GM19043 (cell line): ENCODE data around the gene ME2.
"Not testable (repeated sequence)": the region's sequence is repeated elsewhere in the genome, so short reads cannot be mapped to it uniquely, and the experiment has no call there.

Source experiments
- ATAC-seq: cut with Tn5 transposase; IDR thresholded peaks from one replicate; pipeline ENCODE4 v1.9.1; 2021; ENCODE audit warnings: low read depth; ENCODE audit not compliant: unreplicated experiment

ME2 gene

GRCh38 chr18:50911006-50911405 lies 32.1 kb downstream of the ME2 start:
- ATAC-seq, result no peak

- ATAC-seq, result no peak
Observed at GRCh38 chr18:50917021-50917420, 38.1 kb downstream of the ME2 start.

DNA sequence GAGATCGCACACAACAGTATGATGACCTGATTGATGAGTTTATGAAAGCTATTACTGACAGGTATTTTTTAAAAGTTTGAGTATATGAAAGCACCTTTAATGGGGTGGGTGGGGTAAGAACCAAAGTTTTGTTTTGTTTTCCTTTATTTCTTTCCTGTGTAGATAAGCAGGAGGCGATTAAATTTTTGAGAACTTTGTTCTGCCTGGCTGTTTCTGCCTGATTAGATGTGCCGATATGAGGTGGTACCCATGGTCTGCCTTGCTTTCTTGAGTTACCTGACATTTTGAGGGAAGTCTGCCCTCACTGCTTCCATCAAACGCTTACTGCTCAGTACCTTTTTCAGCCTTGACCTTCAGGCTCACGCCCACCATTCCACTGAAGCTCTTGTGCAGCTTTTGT lies 39.2 kb downstream of the ME2 start:
- ATAC-seq, result no peak

GRCh38 chr18:50924372-50924771 lies 45.5 kb downstream of the ME2 start:
- no peak for ATAC-seq

DNA sequence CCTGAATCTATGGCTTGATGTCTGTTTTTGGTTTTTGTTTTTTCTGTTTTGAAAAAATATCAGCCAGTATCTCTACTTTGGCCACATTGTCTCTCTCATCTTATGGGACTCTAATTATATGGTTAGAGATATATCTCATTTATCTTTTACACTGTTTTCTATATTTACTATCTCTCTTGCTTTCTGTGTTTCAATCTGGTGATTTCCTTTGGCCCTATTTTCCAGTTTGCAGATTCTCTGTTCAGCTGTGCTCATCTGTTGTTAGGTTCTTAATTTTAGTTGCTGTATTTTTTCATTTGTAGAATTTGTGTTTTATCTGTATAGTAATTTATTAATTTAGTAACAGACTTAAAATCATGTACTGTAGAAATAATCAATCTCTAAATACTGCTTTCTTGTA lies 47.6 kb downstream of the ME2 start:
- no peak for ATAC-seq

DNA sequence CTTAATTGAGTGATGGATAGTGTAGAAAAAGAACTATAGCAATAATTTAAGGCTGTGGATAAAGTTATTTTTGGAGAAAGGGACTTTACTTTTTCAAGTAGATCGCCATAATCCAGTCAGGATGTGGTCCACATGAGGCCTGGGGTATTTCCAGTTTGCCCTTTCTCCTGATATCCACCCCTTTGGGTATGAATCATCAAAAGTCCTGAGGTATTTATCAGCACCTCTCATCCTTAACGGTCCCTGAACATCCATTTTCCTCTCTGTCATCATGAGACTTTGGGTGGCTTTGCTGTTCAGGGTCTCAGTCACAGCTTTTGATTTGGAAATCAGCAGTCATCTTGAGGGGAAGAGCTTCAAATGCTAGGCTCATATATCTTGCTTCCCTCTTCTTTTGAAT lies 49.6 kb downstream of the ME2 start:
- ATAC-seq, result no peak

DNA sequence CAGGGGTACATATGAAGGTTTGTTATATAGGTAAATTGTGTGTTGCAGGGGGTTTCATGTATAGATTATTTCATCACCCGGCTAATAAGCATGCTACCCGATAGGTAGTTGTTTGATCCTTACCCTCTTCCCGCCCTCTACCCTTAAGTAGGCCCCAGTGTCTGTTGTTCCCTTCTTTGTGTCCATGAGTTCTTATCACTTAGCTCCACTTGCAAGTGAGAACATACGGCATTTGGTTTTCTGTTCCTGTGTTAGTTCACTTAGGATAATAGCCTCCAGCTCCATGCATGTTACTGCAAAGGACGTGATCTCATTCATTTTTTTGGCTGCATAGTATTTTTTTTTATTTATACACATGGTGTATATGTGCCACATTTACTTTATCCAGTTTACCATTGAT lies 54.8 kb downstream of the ME2 start:
- no peak for ATAC-seq

GRCh38 chr18:50934545-50935211 lies 55.8 kb downstream of the ME2 start:
- no peak for ATAC-seq

DNA sequence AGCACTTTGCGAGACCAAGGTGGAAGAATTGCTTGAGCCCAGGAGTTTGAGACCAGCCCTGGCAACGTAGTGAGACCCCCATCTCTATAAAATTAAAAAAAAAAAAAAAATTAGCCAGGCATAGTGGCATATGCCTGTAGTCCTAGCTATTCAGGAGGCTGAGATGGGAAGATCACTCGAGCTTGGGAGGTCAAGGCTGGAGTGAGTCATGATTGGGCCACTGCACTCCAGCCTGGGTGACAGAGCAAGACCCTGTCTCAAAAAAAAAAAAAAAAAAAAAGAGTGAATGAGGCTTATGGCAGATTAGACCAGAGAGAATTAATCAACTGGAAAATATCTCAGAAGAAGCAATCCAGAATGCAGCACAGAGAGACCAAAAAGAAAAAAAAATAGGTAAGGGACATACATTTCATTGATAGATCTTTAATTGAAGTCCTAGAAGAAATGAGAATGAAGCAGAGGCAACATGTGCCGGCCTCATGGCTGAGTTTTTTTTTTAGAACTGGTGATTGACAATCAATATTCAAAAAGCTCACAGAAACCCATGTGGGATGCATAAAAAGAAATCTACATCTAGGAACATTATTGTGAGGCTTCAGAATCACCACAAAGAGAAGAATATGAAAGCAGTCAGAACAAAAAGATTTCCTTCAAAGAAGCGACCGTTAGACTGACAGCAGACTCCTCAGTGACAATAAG lies 56.7 kb downstream of the ME2 start:
- no peak for ATAC-seq

- ATAC-seq, result no peak
Observed at GRCh38 chr18:50937183-50937582, 58.3 kb downstream of the ME2 start.

DNA sequence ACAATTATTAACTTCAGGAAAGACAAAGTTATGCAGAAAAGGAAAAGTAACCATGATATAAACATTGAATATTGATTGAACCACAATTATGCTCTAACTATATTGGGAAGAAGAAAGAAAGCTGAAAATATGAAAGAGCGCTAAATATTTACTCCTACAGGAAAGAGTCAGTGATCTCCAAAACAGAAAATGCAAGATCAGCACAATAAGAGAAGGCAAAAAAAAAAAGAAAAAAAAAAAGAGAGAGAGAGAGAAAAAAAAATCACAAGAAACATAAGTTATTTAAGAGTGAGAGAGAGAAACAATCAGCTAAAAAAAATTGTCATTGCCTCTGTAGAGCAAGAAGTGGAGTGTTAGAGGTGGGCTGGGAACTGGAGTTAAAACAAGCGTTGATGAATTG lies 60.0 kb downstream of the ME2 start:
- no peak for ATAC-seq

DNA sequence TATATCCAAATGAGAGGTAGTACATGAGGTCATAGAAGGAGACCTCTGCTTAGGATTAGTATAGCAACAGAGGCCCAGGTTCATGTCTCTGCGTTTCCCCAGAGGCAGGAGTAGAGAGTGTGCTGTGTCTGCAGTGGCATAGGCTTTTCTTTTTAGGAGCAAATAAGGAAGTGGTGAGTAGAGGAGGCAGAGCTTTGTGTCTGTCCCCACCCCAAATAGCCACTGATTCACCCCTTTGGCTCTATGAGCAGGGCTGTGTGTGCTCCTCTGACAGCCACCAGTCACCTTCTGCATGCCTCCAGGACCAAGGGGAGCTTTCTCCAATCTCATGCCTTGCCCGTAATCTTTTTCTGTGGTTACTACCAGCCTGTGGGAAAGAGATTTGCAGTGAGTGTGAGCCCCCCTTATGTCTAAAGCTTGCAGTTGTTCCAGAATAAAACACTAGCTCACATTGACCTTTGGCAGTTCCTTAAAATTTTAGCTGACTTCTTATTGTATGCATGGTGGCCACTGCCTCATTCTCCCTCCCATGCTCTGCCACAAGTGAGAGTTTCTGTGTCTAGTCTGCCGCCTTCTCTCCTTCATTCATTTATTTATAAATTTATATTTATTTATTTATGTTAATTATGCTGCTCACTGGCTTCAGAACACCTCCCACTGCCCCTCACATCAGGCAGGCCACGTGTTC lies 65.5 kb downstream of the ME2 start:
- ATAC-seq, result no peak

DNA sequence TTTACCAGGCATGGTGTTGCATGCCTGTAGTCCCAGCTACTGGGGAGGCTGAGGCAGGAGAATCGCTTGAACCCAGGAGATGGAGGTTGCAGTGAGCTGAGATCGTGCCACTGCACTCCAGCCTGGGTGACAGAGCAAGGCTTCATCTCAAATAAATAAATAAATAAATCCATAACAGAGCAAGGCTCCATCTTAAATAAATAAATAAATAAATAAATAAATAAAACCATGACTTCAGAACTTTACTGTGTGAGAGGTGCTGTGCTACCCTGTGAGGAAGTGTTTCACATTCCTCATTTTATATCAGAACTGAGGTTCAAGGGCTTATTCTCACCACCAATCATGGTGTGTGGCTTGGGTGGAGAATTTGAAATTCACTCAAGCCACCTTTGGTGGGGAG lies 67.0 kb downstream of the ME2 start:
- ATAC-seq, result not testable (repeated sequence)

GRCh38 chr18:50947899-50948298 lies 69.0 kb downstream of the ME2 start:
- no peak for ATAC-seq

GRCh38 chr18:50949185-50949584 lies 70.3 kb downstream of the ME2 start:
- ATAC-seq, result no peak

DNA sequence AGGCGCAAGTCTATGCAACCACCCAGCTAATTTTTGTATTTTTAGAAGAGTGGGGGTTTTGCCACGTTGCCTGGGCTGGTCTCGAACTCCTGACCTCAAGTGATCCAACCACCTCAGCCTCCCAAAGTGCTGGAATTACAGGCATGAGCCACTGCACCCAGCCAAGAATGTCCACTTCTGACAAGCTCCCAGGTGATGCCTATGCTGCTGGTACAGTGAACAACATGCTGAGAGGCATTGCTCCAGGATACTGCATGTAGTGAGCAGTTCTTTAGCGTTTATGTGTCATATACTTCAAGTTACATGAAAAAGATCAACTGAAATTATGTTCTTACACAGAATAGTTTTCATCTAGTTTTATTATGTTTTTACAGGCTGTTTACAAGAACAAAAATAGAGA lies 71.7 kb downstream of the ME2 start:
- ATAC-seq, result no peak

DNA sequence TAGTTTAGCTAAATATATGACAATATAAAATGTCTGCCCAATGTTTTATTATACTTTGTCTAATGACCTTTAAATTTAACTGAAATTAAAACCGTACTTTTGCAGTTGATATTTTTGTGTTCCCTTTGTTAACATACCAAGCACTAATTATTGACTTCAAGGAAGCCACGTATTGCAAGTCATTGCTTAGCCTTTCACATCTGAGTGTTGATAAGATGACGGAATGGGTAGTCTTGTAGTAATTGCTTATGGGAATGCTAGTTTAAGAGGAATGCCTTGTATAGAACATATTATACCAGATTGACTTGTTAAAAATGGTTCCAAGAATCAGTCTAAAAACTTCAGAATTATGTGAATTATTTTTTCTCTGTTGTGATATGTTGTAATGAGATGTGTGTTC lies 74.9 kb downstream of the ME2 start:
- ATAC-seq, result no peak

GRCh38 chr18:50955253-50955652 lies 76.3 kb downstream of the ME2 start:
- no peak for ATAC-seq

DNA sequence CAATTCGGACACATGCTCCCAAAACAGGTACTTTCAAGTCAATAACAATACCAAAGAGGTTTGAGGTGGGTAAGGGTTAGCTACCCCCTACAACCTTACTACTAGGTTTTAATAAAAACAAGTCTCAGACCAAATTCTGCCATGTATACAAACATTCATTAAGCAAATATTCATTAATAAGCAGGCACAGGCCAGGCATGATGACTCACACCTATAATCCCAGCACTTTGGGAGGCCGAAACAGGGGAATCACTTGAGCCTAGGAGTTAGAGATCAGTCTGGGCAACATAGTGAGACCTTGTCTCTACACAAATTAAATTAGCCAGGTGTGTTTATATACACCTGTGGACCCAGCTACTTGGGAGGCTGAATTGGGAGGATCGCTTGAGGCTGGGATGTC lies 77.2 kb downstream of the ME2 start:
- no peak for ATAC-seq

DNA sequence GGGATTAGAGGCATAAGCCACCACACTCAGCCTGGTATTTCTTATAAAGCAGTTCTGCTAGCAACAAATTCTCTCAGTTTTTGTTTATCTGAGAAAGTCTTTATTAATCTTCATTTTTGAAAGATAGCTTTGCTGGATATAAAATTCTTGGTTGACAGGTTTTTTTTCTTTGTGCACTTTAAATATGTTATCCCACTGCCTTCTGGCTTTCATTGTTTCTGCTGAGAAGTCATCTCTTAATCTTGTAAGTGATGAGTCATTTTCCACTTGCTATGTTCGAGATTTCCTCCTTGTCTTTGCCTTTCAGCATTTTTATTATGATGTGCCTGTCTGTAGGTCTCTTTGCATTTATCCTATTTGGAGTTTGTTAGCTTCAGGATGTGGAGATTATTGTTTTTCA lies 83.1 kb downstream of the ME2 start:
- ATAC-seq, result no peak

GRCh38 chr18:50967714-50968661 lies 89.1 kb downstream of the ME2 start, which contains the start of gene ELAC1:
TSS of gene ELAC1 (plus strand) at chr18:50968040. CDS start at chr18:50974405, 6,365 bp downstream.
- peak; percentile 93 for ATAC-seq
